H1 (cell line): Measurements from ENCODE around the gene NPIPB5. TPM values are rescaled to one million over a fixed set of nuclear protein-coding genes. Genes with fewer than 3 reads are reported as not detected.
"Not testable (repeated sequence)": the region's sequence is repeated elsewhere in the genome, so short reads cannot be mapped to it uniquely, and the experiment has no call there.

Source experiments
- CTCF ChIA-PET: fragments of 300-600 bp; sonication (Branson Sonifier 250); formaldehyde crosslinking; loops from one replicate; lab custom pipeline; 2021; ENCODE audit not compliant: partially characterized antibody; lab: Charles Lee
- POLR2A ChIA-PET: fragments of 300-600 bp; sonication (Branson Sonifier 250); formaldehyde crosslinking; loops from one replicate; lab custom pipeline; 2021; ENCODE audit warnings: inconsistent platforms; ENCODE audit not compliant: partially characterized antibody; lab: Charles Lee
- DNase-seq, 2 experiments: peaks; one replicate each; pipeline versions ENCODE4 v3.0.0 to v3.0.0-alpha.2; 2010 to 2022; ENCODE audit warnings: low spot score in 2 of 2, low read depth in 1 of 2, mixed read lengths in 1 of 2
- FAIRE-seq: peaks from 2 replicates; lab custom pipeline; 2011; peaks lifted over from hg19 to GRCh38; lab: Jason Lieb, UNC
- H2AFZ ChIP-seq: 2 replicates; pipeline ENCODE4 v1.8.1; 2012; ENCODE audit warnings: low read length, inconsistent platforms
- H2AK5ac ChIP-seq: 2 replicates; pipeline ENCODE4 v1.6.1; 2013; ENCODE audit warnings: low read depth, low read length
- H2BK120ac ChIP-seq: replicated peaks from 2 replicates; pipeline ENCODE3; 2013; ENCODE audit warnings: low read depth, low read length, inconsistent platforms
- H2BK12ac ChIP-seq: 2 replicates; pipeline ENCODE4 v1.6.1; 2013; ENCODE audit warnings: low read depth, low read length
- H2BK15ac ChIP-seq: 2 replicates; pipeline ENCODE4 v1.6.1; 2013; ENCODE audit warnings: low read length
- H2BK20ac ChIP-seq: 2 replicates; pipeline ENCODE4 v1.6.1; 2013; ENCODE audit warnings: low read length
- H2BK5ac ChIP-seq: 2 replicates; pipeline ENCODE4 v1.6.1; 2013; ENCODE audit warnings: low read depth, low read length
- H3K14ac ChIP-seq: 2 replicates; pipeline ENCODE4 v1.6.1; 2013; ENCODE audit warnings: inconsistent platforms; ENCODE audit not compliant: insufficient read length
- H3K18ac ChIP-seq: 2 replicates; pipeline ENCODE4 v1.6.1; 2013; ENCODE audit warnings: low read length; ENCODE audit errors: extremely low read depth
- H3K23ac ChIP-seq: 2 replicates; pipeline ENCODE4 v1.6.1; 2013; ENCODE audit warnings: inconsistent platforms; ENCODE audit not compliant: insufficient read length
- H3K23me2 ChIP-seq: 2 replicates; pipeline ENCODE4 v1.6.1; 2013; ENCODE audit warnings: low read depth, low read length
- H3K27ac ChIP-seq: 2 replicates; pipeline ENCODE4 v1.6.1; 2011; ENCODE audit warnings: low read depth, low read length, inconsistent platforms
- H3K27me3 ChIP-seq, 4 experiments: replicated peaks in 1 of 4; 1 replicate in 1 of 4; 2 replicates in 3 of 4; pipeline versions ENCODE4 v1.6.1 to v1.8.1; 2011 to 2013; ENCODE audit warnings: low read length in 3 of 4, mild to moderate bottlenecking in 3 of 4, inconsistent platforms in 2 of 4, mixed read lengths in 2 of 4, moderate library complexity in 1 of 4; ENCODE audit not compliant: control insufficient read depth in 3 of 4, insufficient read depth in 3 of 4; ENCODE audit errors: extremely low read depth in 1 of 4
- H3K36me3 ChIP-seq, 4 experiments: 2 replicates each; pipeline versions ENCODE4 v1.6.1 to v1.8.1; 2011 to 2013; ENCODE audit warnings: mild to moderate bottlenecking in 4 of 4, low read length in 3 of 4, moderate library complexity in 2 of 4, control low read depth in 1 of 4, inconsistent platforms in 1 of 4; ENCODE audit not compliant: insufficient read depth in 4 of 4, control insufficient read depth in 2 of 4
- H3K4ac ChIP-seq: replicated peaks from 2 replicates; pipeline ENCODE3; 2013; ENCODE audit warnings: low read length, low read depth, mixed read lengths, inconsistent platforms; ENCODE audit not compliant: insufficient read length
- H3K4me1 ChIP-seq, 4 experiments: replicated peaks in 1 of 4; 1 replicate in 1 of 4; 2 replicates in 3 of 4; pipeline versions ENCODE4 v1.6.1 to v1.8.1; 2011 to 2013; ENCODE audit warnings: low read length in 3 of 4, inconsistent platforms in 2 of 4, mixed read lengths in 1 of 4; ENCODE audit not compliant: insufficient read depth in 4 of 4, control insufficient read depth in 3 of 4
- H3K4me2 ChIP-seq, 2 experiments: 2 replicates each; pipeline versions ENCODE4 v1.6.1 to v1.8.1; 2011 to 2013; ENCODE audit warnings: low read depth in 2 of 2, low read length in 2 of 2, control low read depth in 1 of 2, inconsistent platforms in 1 of 2, mild to moderate bottlenecking in 1 of 2; ENCODE audit not compliant: insufficient read depth in 1 of 2
- H3K4me3 ChIP-seq, 4 experiments: fragments of 200-600, 300-600 bp in 1 of 4; sonication (generic), shearing (Covaris generic), sonication (Bioruptor Twin) in 1 of 4; 2 replicates each; pipeline versions ENCODE4 v1.5.1 to v1.8.1; 2011 to 2016; ENCODE audit warnings: low read length in 4 of 4, low read depth in 3 of 4, control low read depth in 2 of 4, inconsistent platforms in 2 of 4, mild to moderate bottlenecking in 2 of 4, mixed read lengths in 1 of 4, moderate library complexity in 1 of 4; ENCODE audit not compliant: insufficient read depth in 2 of 4; ENCODE audit errors: extremely low read depth in 1 of 4
- H3K56ac ChIP-seq: replicated peaks from 2 replicates; pipeline ENCODE3; 2013; ENCODE audit warnings: low read depth, mild to moderate bottlenecking, mixed read lengths, low read length, inconsistent platforms; ENCODE audit not compliant: insufficient read length
- H3K79me1 ChIP-seq: 2 replicates; pipeline ENCODE4 v1.6.1; 2013; ENCODE audit warnings: low read depth, low read length, control low read depth
- H3K79me2 ChIP-seq, 2 experiments: 2 replicates each; pipeline versions ENCODE4 v1.6.1 to v1.8.1; 2012 to 2013; ENCODE audit warnings: low read length in 2 of 2, mild to moderate bottlenecking in 2 of 2, inconsistent platforms in 1 of 2; ENCODE audit not compliant: insufficient read depth in 2 of 2, control insufficient read depth in 1 of 2
- H3K9ac ChIP-seq, 4 experiments: replicated peaks in 1 of 4; 1 replicate in 1 of 4; 2 replicates in 3 of 4; pipeline versions ENCODE4 v1.6.1 to v1.8.1; 2011 to 2013; ENCODE audit warnings: low read depth in 3 of 4, low read length in 3 of 4, control low read depth in 2 of 4, mild to moderate bottlenecking in 2 of 4, moderate library complexity in 2 of 4, inconsistent platforms in 1 of 4; ENCODE audit errors: extremely low read depth in 1 of 4
- H3K9me3 ChIP-seq, 2 experiments: 2 replicates each; pipeline versions ENCODE4 v1.6.1 to v1.8.1; 2012 to 2013; ENCODE audit warnings: mild to moderate bottlenecking in 2 of 2, moderate library complexity in 2 of 2, control low read depth in 1 of 2, inconsistent platforms in 1 of 2, low read depth in 1 of 2, low read length in 1 of 2, mixed read lengths in 1 of 2; ENCODE audit not compliant: insufficient read depth in 2 of 2
- H4K20me1 ChIP-seq, 2 experiments: replicated peaks in 1 of 2; 2 replicates each; pipeline versions ENCODE3 to v1.8.1; 2011 to 2013; ENCODE audit warnings: inconsistent platforms in 2 of 2, low read length in 2 of 2, mild to moderate bottlenecking in 1 of 2; ENCODE audit not compliant: insufficient read depth in 2 of 2, control insufficient read depth in 1 of 2
- H4K5ac ChIP-seq: 2 replicates; pipeline ENCODE4 v1.6.1; 2013; ENCODE audit warnings: low read length, low read depth, mixed read lengths, inconsistent platforms; ENCODE audit not compliant: insufficient read length
- H4K8ac ChIP-seq: 2 replicates; pipeline ENCODE4 v1.8.0; 2013; ENCODE audit warnings: mild to moderate bottlenecking, moderate library complexity, low read length, inconsistent platforms; ENCODE audit not compliant: insufficient read depth; ENCODE audit errors: extremely low read depth
- H4K91ac ChIP-seq: replicated peaks from 2 replicates; pipeline ENCODE3; 2013; ENCODE audit warnings: low read length, mixed read lengths, inconsistent platforms; ENCODE audit not compliant: insufficient read length
- WGBS, 2 experiments: shearing (Covaris generic) in 1 of 2; methylation state at CpG; one replicate each; pipeline versions ENCODE4 v1.1.6 to v1.1.7; 2013 to 2015; ENCODE audit warnings: low lambda C conversion rate in 2 of 2, mixed read lengths in 2 of 2, inconsistent platforms in 1 of 2, low coverage in 1 of 2, missing lambda C conversion rate in 1 of 2; ENCODE audit not compliant: insufficient replicate concordance in 2 of 2, insufficient coverage in 1 of 2, insufficient read length in 1 of 2; ENCODE audit errors: extremely low coverage in 1 of 2, missing lambda C conversion rate in 1 of 2; 5-methylcytosine and 5-hydroxymethylcytosine counted together
- polyA plus RNA-seq, 7 experiments: library from polyadenylated mRNA; depleted of rRNA in 3 of 7; stranded (reverse) in 5 of 7; unstranded in 2 of 7; fragments of >200 nt in 5 of 7; fragments of 200-250 nt in 2 of 7; gene quantifications; 1 replicate in 5 of 7; 2 replicates in 1 of 7; 4 replicates in 1 of 7; pipeline versions ENCODE4 v1.2.1 to v1.2.3, GENCODE V29; 2011 to 2013; ENCODE audit warnings: missing spikeins in 2 of 7, mixed read lengths in 2 of 7
- total RNA-seq: library from RNA; stranded (reverse); fragmentation: NEBNext Ultra II Directional; extraction: Animal tissue kit (Norgen Biotek cat#: 25700); gene quantifications from 2 replicates; pipeline ENCODE4 v1.2.1, GENCODE V29; 2021

NPIPB5 gene
- total and polyA plus RNA-seq, 2 of the 8 experiments (the other 6 are each of a cell fraction or from before 2014, with no cell fraction given): 96.7 to 141 TPM

DNA sequence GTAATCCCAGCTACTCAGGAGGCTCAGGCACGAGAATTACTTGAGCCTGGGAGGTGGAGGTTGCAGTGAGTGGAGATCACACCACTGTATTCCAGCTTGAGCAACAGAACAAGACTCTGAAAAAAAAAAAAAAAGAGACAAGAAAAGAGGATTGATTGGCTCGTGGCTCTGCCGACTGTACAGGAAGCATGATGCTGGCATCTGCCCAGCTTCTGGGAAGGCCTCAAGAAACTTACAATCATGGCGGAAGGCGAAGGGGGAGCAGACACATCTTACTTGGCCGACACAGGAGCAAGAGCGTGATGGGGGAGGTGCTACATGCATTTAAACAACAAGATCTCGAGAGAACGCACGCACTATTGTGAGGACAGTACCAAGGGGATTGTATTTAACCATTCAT is 40.5 kb downstream of the NPIPB5 start:
- H3K9me3 ChIP-seq, H2BK12ac ChIP-seq, H3K79me2 ChIP-seq, H2BK120ac ChIP-seq, H3K4me3 ChIP-seq, H3K27ac ChIP-seq, POLR2A ChIA-PET, CTCF ChIA-PET, H3K4me1 ChIP-seq, H2BK20ac ChIP-seq, H2BK5ac ChIP-seq, FAIRE-seq, H4K5ac ChIP-seq, H4K20me1 ChIP-seq, H3K9ac ChIP-seq, H2BK15ac ChIP-seq, DNase-seq, H3K36me3 ChIP-seq, H3K4me2 ChIP-seq, H3K79me1 ChIP-seq, H3K14ac ChIP-seq, H4K8ac ChIP-seq, H3K23ac ChIP-seq, H2AFZ ChIP-seq, H2AK5ac ChIP-seq, H3K18ac ChIP-seq, H4K91ac ChIP-seq, H3K23me2 ChIP-seq, H3K27me3 ChIP-seq, H3K4ac ChIP-seq, H3K56ac ChIP-seq: not testable (repeated sequence)
- 100% methylated on average over 5 of the region's 10 CpGs; no CpG with 5 or more reads in 1 of the 2 experiments for whole genome bisulfite sequencing, 2 experiments

DNA sequence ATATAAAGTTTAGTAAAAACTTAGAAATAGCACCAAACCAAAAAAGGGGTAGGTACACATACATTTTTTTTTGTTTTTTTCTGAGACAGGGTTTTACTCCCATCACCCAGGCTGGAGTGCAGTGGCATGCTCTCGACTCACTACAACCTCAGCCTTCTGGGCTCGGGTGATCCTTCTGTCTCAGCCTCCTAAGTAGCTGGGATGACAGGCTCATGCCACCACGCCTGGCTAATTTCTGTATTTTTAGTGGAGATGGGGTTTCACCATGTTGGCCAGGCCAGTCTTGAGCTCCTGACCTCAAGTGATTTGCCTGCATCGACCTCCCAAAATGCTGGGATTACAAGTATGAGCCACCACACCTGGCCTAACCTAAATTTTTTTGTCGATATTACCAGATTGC is 41.0 kb downstream of the NPIPB5 start:
- H2BK120ac ChIP-seq, H3K79me2 ChIP-seq, H4K8ac ChIP-seq, H3K36me3 ChIP-seq, H3K9me3 ChIP-seq, H3K27me3 ChIP-seq, H2BK20ac ChIP-seq, POLR2A ChIA-PET, FAIRE-seq, H4K91ac ChIP-seq, H3K9ac ChIP-seq, H3K4me2 ChIP-seq, DNase-seq, H2BK15ac ChIP-seq, H3K79me1 ChIP-seq, H3K23me2 ChIP-seq, H4K5ac ChIP-seq, H3K4me3 ChIP-seq, H2AFZ ChIP-seq, H3K4ac ChIP-seq, H3K18ac ChIP-seq, H3K4me1 ChIP-seq, H2BK5ac ChIP-seq, H3K27ac ChIP-seq, H3K14ac ChIP-seq, H4K20me1 ChIP-seq, H3K56ac ChIP-seq, H3K23ac ChIP-seq, H2BK12ac ChIP-seq, CTCF ChIA-PET, H2AK5ac ChIP-seq: not testable (repeated sequence)
- 91% methylated on average over 5 of the region's 5 CpGs; no CpG with 5 or more reads in 1 of the 2 experiments for WGBS, 2 experiments
